NCI-H2227 (cell line): ENCODE data around the gene ZDHHC20.

Source experiments
- DNase-seq: peaks from one replicate; lab custom pipeline; 2025; ENCODE audit not compliant: unreplicated experiment; lab: John Stamatoyannopoulos, UW

Gene ZDHHC20

DNA sequence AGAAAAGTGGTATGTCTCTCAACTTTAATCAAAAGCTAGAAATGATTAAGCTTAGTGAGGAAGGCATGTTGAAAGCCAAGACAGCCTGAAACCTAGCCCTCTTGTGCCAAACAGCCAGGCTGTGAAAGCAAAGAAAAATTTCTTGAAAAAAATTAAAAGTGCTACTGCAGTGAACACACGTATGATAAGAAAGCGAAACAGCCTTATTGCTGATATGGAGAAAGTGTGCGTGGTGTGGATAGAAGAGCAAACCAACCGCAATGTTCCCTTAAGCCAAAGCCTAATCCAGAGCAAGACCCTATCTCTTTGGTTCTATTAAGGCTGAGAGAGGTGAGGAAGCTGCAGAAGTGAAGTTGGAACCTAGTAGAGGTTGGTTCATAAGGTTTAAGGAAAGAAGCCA, 96.4 kb downstream of the ZDHHC20 start:
- no peak for DNase-seq

DNA sequence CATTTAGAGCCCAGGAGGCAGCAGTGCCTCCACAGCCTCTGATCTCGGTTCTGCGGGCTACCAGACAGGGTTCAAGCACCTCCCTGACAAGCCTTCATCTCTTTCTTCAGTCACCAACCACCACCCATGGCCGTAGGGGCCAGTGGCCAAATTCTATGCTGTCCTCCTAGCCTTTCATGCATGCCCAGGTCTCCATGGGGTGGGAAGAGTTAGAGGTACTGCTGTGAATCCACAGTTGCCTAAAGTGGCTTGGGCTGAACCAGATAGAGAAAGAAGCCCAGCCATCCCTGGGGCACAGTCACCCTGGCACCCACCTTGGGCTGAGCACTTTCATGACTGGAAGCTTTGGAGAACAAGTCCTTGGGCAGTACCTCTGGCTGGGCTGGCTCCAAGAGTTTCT, 97.4 kb downstream of the ZDHHC20 start:
- no peak for DNase-seq

DNA sequence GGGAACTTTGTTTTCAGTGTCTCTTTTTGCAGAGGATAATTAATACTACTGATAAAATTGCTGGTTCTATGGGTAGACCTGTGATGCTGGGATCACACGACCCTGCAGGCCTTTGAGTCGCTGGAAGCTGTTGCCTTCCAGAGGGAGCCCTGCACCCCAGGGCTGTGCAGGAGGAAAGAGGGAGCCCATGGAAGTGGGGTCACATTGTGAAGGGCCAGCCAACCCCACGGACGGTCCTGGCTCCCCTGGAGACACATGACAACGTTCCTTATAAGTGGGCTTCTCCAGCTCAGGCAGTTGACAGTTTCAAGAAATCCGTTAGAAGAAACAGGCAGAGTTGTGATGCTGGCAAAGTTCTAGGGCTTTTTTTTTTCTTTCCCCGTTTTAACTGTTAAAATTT, 98.0 kb downstream of the ZDHHC20 start:
- no peak for DNase-seq

DNA sequence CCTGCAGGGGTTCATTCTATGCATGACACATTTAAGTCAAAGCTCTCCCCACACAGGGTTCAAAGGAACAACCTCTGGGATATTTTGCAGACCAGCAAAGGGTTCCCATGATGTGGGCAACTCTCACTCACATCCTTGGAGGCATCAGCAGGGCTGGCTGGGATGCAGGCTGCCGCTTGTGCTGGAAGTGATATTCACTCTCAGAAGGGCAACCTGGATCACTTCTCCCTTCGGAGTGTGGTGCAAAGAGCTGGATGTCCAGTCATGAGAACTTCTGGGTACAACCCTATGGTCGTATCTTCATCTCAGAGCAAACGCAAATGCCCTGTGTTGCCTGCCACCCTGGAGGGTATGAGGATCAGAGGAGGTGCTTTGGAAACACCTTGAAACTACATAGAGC, 98.6 kb downstream of the ZDHHC20 start:
- DNase-seq, result no peak

DNA sequence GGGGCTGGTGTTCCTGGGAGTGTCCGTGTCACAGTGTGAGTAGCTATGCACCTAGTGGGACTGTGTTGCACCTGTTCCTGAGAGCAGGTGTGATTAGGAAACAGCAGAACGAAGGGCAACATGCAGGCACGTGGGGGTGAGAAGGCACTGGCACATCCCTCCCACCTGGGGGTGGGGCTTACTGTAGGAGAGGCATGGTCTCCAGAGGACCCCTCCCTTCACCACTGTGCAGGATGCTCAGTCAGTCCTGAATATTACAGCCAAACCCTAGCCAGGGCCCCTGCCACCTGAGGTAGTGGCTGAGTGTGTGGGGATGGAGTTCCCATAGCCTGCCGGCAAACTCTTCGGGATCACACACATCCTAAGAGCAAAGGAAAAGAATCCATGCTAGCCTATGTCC, 99.2 kb downstream of the ZDHHC20 start:
- no peak for DNase-seq

DNA sequence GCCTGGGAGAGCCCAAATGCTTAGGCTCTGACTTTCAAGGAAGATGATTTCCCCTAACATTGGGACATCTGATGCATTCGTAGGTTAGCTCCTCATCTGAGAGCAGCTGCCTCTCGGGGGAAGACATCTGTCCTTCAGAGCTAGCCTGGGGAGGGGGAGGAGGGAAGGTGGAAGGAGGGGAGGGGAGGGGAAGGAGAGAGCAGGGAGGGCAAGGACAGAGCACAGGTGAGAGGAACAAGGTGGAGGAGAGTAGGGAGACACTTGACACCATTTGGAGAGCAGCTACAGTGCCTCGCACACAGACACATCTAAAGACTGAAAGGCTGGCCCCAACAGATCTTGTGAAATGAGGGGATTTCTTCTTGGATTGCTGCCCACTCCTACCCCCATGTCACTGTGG, 103.8 kb downstream of the ZDHHC20 start:
- no peak for DNase-seq

DNA sequence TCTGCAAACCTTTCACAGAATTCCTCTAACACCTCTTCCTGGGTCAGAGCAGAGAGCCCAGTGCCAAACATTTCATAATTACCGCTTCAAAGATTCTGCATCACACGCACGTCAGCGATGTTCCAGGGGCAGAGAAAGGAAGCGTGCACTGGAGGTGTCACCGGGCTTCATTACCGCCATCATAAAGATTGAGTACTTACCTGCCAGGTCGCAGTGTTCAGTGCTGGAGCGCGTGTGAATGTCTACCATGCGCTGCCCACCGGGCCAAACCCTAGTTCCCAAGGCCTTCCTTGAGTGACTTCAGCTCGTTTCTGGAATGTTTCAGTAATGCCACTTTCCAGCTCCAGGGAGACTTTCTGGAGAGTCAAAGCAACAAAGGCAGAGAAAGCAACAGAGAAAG, 104.4 kb downstream of the ZDHHC20 start:
- no peak for DNase-seq

DNA sequence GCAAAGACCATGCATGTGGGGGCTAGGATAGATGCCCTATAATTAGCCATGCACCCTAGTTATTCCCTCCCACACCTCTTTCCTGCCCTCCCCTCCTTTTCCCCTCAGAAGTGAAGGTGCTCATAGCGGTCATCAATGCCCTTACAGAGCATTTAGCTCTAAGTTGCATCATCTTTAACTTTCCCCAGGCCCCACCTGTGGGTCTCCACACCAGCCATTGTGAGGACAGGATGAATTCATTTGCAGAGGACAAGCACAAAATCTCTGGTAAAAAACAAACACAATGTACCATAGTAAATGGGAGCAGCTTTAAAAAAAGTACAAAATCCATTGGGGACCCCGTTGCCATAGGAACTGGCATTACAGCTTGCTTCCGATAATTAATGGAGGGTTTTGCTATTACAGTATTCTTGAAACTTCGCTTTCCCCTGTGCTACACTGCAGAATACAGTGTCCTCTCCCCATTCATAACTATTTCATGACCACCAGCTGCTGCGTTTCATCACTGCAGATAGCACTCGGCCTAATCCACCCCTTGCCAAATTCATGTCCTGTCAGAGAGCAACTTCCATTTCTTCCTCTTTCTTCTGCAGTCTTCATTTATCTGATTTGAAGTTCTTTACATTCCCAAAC, 110.5 kb downstream of the ZDHHC20 start:
- no peak for DNase-seq

DNA sequence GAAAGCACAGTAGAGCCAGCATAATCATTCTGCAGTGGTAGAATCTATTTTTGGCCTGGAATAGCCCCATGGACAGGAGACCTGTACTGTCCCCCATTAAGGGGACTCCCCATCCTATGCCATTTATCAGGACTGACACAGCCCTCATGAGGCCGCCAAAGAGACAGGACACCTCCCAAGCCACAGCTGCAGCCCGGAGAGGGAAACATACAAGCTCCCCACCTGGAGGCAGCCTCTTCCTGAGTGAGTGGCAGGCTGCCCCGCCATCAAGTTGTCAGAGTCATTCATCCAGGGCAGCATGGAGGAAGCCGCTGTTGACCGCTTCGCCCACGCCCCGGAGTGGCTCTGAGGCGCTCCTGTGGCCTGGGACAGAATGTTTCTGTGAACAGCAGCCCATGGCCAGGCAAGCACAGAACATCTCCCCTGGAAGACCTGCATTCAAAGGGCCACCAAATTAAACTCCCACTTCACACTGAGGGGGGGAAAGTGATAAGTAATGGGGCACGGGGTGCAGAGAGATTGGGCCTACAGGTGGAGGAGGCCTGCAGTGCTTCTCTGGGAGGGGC, 111.3 kb downstream of the ZDHHC20 start:
- no peak for DNase-seq

DNA sequence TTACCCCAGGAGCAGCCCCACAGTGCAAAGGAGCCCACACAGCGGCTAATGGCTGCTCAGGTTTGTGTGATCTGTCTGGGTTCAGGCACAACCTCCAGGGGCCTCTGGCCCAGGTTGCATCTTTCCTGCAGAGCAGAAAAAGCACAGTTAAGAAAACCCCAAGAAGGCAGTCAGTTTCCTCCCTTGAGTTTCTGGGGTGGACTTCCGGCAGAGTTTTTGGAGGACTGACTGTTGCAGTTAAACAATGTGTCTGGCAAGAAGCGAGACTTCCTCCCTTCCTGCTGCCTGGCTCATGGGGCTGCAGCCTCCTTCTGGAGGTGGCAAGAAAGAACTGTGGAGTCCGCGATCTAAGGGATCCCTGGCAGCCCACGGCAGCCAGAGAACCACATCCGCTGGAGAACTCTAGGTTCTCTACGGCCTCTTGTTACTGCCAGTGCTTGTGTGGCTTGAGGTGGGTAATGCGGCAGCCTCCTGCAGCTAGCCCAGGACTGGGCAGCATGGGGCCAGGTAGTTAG, 114.4 kb downstream of the ZDHHC20 start:
- no peak for DNase-seq

DNA sequence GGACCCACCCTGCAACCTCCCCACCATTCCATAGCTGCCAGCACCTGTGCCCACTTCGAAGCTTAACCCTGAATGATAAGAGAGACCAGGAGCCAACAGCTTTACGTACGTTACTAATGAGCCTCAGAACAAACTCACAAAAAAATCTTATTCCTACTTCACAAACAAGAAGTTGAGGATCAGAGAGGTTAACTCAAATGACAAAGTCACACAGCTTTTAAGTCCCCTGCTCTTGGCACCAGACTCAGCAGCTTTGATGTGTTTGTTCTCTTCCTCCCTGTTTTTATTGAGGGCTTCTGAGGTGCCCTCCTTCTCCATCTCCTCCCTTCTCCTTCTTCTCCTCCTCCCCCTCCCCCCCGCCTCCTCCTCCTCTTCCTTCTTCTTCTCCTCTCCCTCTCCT, 115.4 kb downstream of the ZDHHC20 start:
- no peak for DNase-seq

DNA sequence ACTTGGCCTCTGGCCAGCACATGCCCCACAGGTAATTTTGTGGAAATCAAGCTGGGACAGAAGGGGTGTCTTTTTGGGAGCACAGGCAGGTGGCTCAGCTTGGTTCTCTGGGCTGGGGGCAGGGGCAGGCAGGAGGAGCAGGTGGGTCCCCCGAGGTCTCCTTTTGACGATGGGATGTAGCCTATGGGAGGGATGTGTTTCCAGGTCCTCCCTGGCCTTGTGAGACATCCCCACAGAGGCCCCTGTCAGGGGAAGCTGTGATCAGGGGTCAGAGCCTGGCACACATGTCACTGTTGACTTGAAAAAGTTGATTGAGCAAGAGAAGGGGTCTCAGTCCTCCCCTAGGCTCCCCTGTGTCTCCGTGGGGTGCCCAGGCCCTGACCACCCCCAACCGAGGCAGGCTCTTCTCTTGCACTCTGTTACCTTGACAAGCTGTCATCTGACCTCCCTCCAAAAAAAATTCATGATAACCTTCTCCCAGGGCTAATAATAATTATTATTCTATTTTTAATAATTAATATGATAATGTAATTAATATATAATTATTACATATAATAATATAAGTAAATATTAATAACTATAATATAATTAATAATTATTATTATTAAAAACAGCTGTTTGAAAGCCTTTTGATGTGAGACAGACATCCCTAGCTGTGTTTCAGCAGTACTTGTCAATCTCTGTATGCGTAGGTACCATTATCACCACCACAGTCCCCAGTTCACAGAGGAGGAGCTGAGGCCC, 116.2 kb downstream of the ZDHHC20 start:
- no peak for DNase-seq

DNA sequence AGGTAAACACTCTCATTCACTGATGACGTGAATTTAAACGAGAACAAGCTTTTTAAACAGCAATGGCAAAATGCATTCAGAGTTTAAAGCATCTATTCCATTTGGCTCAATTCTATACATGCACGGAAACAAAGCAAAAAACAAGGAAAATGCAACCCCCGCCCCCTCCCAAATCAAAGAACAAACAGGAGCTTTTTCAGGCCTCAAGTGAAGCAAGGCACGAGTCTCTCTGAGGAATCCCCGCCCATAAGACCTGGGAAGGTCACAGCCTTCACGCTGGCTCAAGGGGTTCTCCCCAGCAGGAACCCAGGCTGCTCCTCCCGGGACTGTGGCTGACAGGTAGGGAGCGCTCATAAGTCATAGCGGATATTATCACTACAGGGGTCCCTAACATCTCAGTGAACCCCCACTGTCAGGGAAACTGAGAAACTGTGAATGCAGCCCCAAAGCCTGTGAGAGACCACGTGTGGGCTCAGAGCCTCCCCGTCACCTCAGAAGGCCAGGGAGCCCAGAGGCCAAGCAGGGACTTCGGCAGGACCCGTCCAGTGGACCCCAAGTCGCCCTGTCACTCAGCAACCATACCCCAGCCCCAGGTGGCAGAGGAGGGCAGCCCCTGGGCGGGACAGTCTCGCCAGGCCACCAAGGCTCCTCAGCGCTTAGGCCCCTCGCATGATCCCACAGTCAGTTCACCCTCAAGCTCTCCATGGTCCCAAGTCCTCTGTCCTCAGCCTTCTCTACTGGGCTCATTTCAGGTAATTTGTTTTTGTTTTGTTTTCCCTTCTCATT, 117.3 kb downstream of the ZDHHC20 start:
- DNase-seq, result no peak

DNA sequence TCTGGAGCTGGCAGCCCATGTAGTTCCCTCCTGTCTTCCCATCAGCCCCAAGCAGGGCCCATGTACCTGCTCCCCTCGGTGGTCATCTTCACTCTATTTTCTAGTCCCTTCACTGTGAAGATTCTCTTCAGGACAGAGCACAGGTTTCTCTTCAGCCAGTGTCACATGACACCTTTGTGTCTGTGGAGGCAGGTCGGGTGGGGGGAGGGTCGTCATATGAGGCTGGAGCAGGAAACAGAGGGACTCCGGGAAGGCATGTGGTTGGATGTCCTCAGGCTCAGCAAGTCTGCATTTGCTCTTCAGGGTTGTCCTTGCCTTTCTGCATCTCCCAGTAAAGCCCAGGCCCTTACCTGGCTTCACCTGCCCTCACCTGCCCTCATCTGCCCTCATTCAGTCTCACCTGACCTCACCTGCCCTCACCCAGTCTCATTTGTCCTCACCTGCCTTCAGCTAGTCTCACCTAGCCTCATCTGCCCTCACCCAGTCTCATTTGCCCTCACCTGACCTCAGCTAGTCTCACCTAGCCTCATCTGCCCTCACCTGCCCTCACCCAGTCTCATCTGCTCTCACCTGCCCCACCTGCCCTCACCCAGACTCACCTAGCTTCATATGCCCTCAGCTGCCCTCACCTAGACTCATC, 120.3 kb downstream of the ZDHHC20 start:
- no peak for DNase-seq

DNA sequence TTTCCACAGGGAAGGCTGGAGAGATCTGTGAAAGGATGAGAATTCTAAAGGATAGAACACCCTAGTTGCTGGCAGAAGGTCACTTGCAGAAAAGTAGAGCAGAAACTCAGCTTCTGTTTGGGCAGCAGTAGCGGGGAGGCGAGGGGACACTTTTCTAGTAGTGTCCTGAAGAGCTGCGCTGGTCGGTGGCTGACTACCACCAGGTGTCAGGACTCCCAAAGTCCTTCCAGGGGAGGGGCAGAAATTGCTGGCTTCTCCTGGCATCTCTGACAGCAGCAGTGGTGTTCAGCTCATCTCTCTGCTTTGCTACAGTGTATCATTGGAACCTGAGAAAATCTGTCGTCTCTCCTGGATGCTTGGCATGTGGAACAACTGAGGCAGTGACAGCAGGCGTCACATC, 120.9 kb downstream of the ZDHHC20 start:
- no peak for DNase-seq

DNA sequence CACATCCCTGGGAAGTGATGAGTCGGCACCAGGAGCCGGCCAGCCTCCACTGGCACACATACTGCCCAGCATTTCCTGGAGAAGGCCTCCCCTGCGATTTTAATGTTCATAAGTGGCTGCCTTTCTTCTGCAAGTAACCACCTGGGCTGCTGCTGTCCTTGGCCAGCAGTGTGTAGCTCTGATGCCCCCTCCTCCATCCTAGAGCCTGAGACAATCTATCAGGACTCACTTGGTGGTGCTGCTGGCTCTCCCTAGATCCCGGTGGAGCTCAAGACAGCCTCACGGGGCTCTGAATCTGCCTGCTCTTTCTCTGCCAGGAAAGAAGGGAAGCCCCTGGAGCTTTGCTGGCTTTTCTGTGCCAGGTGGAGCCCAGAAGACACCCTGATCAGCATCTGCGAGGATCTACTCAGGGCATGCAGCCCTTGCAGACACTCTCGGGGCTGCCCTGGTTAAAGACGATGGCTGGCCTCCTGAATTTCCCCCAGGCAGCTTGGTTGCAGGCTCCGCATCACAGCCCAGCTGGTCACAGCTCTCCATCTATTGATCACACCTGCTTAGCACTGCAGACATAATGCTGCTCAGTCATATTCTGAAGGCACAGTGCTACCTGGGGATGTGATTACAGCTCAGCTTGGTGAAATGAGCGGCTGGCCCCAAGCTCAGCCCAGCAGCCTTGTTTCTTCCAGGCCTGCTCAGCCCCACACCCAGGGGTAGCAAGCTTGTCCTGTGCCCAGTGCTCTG, 122.3 kb downstream of the ZDHHC20 start:
- DNase-seq, result no peak

DNA sequence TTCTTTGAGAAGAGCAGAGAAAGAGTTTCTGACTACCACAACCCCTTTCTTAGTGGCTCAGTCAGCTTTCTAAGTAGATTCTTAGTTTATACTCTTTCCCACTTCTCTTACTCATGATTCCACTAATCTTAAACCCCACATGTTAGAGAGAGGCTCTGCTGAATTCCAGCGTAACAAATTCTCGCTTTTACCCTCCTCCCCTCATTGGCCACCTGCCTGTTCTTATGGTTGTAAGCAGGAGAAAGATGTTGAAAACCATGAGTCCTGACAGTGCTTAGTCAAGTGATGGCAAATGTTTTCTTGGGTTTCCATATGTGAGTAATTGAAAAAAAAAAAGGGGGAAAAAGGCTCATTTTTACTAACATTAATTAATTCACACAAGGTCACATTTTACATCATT, 125.9 kb downstream of the ZDHHC20 start:
- DNase-seq, result no peak

DNA sequence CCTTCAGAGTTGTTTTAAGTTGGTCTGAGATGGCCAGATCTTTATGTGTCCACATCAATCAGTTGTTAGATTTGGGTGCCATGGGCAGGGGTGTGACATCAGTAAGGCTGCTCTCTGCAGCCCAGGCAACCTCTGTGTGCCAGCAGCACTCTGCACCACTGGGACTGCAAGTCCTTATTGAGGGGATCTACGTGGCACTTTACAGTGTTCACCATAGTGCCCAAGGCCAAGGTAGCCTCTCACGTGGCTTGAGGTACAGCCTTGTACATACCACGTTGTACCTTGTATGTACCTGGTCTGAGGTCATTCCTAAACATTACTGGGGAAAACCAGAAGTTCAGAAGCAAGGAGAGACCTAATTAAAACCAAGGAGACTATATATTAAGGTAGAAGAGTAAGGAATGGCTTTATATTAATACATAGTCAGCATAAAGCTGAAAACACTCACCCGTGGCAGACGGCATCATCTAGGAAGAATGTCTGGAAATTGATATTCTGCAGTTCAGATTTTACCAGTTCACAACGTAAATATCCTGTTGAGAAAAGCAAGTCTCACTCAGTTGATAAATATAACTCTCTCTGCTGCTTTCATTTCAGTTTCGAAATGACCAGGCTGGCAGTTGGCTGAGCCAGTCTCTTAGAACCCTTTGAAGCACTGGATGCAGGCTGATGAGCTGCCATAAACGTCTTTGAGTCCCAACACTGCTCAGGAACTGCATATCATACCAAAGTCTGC, 128.8 kb downstream of the ZDHHC20 start:
- no peak for DNase-seq

DNA sequence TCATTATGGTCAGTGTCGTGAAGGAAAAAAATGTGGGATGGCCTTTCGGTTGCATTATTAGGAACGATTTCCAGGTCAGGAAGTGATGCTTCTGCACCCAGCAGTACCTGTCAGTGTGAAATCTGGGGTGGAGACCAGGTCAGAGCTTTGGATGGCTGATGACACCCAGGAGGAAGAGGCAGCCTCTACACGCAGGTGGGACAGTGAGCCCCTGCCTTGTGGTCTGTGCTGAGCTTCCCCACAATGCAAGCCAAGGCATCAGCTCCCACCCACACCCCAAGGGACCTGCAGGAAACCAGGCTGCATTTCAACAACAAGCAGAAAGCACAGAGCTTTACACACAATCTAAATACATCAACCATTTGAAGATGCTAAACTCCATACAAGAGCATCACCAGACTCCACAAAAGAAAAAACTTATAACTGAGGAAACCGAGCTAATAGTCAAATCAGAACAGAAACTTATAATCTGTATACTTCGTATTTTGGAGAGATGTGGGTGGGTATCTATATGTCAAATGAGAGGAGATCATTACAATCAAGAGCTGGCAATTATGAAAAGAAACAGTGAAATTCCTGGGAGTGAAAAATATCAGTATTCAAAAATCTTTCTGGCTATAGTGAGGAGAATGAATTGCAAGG, 130.1 kb downstream of the ZDHHC20 start:
- DNase-seq, result no peak
